Suprapubic skin (tissue), 3 donors: ENCODE results near the gene SYT10.

Experiments used
- CTCF ChIP-seq, 2 donors: fragments of 200-600 bp in 1 of 2; fragments of 450-650 bp in 1 of 2; sonication (generic) in 1 of 2; IDR thresholded peaks; one replicate each; pipeline ENCODE4 v1.5.1; 2016 to 2019; ENCODE audit warnings: antibody characterized with exemption in 2 of 2, mild to moderate bottlenecking in 1 of 2, moderate library complexity in 1 of 2
- EP300 ChIP-seq: sonication (generic); formaldehyde crosslinking; IDR thresholded peaks from one replicate; pipeline ENCODE4 v1.6.1; 2017; ENCODE audit warnings: antibody characterized with exemption
- POLR2A ChIP-seq, 2 donors: fragments of 450-650 bp; IDR thresholded peaks; one replicate each; pipeline ENCODE4 v1.6.1; 2017; ENCODE audit warnings: antibody characterized with exemption in 2 of 2, mild to moderate bottlenecking in 2 of 2, moderate library complexity in 2 of 2

GRCh38 chr12:33439587-33440011, at the start of gene SYT10:
- TF ChIP-seq EP300 (no peak), CTCF (IDR thresholded peaks at IDR 0.05) (no peak), POLR2A (IDR thresholded peaks at IDR 0.05) (no peak)
